OCI-LY1 (cell line): ENCODE measurements around the gene CCDC40.

Source experiments
- H2AFZ ChIP-seq: fragments of 200-600 bp; sonication (generic), shearing (Covaris generic); 2 replicates; pipeline ENCODE4 v1.6.0; 2014; ENCODE audit warnings: antibody characterized with exemption, mild to moderate bottlenecking, low read length
- H3F3A ChIP-seq: fragments of 200-600 bp; sonication (generic), shearing (Covaris generic); 2 replicates; pipeline ENCODE4 v1.6.0; 2014; ENCODE audit warnings: mild to moderate bottlenecking, antibody characterized with exemption, low read length, moderate library complexity; ENCODE audit not compliant: insufficient read depth
- H3K27ac ChIP-seq: fragments of 200-600 bp; sonication (generic); 2 replicates; pipeline ENCODE4 v1.5.1; 2014; ENCODE audit warnings: low read length, mixed run types, mild to moderate bottlenecking, low read depth; ENCODE audit not compliant: poor library complexity, severe bottlenecking
- H3K27me3 ChIP-seq: fragments of 200-600 bp; sonication (generic); 2 replicates; pipeline ENCODE4 v1.6.0; 2014; ENCODE audit warnings: antibody characterized with exemption, mild to moderate bottlenecking, low read length, moderate library complexity; ENCODE audit not compliant: insufficient read depth
- H3K36me3 ChIP-seq: fragments of 200-600 bp; sonication (generic); 2 replicates; pipeline ENCODE4 v1.6.1; 2014; ENCODE audit warnings: mild to moderate bottlenecking, antibody characterized with exemption, low read length, moderate library complexity, mixed read lengths; ENCODE audit not compliant: insufficient read depth
- H3K4me1 ChIP-seq: fragments of 200-600 bp; sonication (generic); 2 replicates; pipeline ENCODE4 v1.5.1; 2014; ENCODE audit warnings: mild to moderate bottlenecking, low read length, moderate library complexity; ENCODE audit not compliant: insufficient read depth, severe bottlenecking
- H3K4me2 ChIP-seq: fragments of 200-600 bp; sonication (generic), shearing (Covaris generic); 2 replicates; pipeline ENCODE4 v1.6.1; 2014; ENCODE audit warnings: low read length
- H3K4me3 ChIP-seq: fragments of 200-600 bp; sonication (generic); 2 replicates; pipeline ENCODE4 v1.5.1; 2014; ENCODE audit warnings: low read length, low read depth, mild to moderate bottlenecking, mixed read lengths; ENCODE audit not compliant: poor library complexity, severe bottlenecking
- H3K79me2 ChIP-seq: fragments of 200-600 bp; shearing (Covaris generic); 2 replicates; pipeline ENCODE4 v1.6.1; 2016; ENCODE audit warnings: mixed run types, low read length, mixed read lengths; ENCODE audit not compliant: insufficient read depth
- H3K9ac ChIP-seq: fragments of 200-600 bp; sonication (generic), shearing (Covaris generic); 2 replicates; pipeline ENCODE4 v1.6.1; 2014; ENCODE audit warnings: mild to moderate bottlenecking, low read length, mixed read lengths
- H3K9me2 ChIP-seq: fragments of 200-600 bp; sonication (generic), shearing (Covaris generic); 2 replicates; pipeline ENCODE4 v1.6.1; 2014; ENCODE audit warnings: low read depth, mild to moderate bottlenecking, low read length, mixed read lengths
- H3K9me3 ChIP-seq: fragments of 200-600 bp; shearing (Covaris generic); 2 replicates; pipeline ENCODE4 v1.6.1; 2014; ENCODE audit warnings: low read length, mixed read lengths
- H4K20me1 ChIP-seq: fragments of 200-600 bp; sonication (generic), shearing (Covaris generic); 2 replicates; pipeline ENCODE4 v1.6.0; 2016; ENCODE audit warnings: mild to moderate bottlenecking, low read length; ENCODE audit not compliant: insufficient read depth
- EZH2 ChIP-seq: fragments of 200-600 bp; sonication (generic), shearing (Covaris generic); IDR thresholded peaks from 2 replicates; pipeline ENCODE4 v1.8.0; 2017; ENCODE audit warnings: borderline replicate concordance, mixed run types, mild to moderate bottlenecking, antibody characterized with exemption, low read length, moderate library complexity, mixed read lengths
- TF ChIP-seq, protein P1 (sequence below): fragments of 200-600 bp; sonication (generic), shearing (Covaris generic); IDR thresholded peaks from 2 replicates; pipeline ENCODE4 v1.5.1; 2017; ENCODE audit warnings: mild to moderate bottlenecking, antibody characterized with exemption, low read length, moderate library complexity, mixed read lengths

Gene CCDC40

DNA sequence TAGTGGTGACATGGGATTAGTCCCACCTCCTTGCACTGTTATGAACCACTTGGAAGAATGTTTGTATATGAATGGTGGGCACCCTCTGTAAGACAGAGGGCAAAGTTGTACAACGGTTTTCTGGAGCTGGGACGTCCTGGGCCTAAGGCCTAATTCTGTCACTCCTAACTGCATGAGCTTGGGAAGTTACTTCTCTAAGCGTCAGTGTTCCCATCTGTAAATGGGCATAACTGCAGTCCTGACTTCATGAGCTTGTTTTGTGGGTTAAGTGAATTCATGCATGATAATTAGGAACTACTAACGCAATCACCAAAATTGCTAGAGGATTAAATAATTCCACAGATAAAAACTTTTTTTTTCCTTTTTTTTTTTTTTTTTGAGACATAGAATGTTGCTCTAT lies 2.6 kb upstream of the CCDC40 start:
- no peak overlapping the region for H2AFZ ChIP-seq
- TF ChIP-seq, protein P1, sequence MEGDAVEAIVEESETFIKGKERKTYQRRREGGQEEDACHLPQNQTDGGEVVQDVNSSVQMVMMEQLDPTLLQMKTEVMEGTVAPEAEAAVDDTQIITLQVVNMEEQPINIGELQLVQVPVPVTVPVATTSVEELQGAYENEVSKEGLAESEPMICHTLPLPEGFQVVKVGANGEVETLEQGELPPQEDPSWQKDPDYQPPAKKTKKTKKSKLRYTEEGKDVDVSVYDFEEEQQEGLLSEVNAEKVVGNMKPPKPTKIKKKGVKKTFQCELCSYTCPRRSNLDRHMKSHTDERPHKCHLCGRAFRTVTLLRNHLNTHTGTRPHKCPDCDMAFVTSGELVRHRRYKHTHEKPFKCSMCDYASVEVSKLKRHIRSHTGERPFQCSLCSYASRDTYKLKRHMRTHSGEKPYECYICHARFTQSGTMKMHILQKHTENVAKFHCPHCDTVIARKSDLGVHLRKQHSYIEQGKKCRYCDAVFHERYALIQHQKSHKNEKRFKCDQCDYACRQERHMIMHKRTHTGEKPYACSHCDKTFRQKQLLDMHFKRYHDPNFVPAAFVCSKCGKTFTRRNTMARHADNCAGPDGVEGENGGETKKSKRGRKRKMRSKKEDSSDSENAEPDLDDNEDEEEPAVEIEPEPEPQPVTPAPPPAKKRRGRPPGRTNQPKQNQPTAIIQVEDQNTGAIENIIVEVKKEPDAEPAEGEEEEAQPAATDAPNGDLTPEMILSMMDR = no peak
- no peak for TF ChIP-seq EZH2
- no peak overlapping the region for H3K9ac ChIP-seq
- H3K36me3 ChIP-seq = no peaks in the 10 kb centered on the region
- no peaks in the 10 kb centered on the region for H3K79me2 ChIP-seq
- no peak overlapping the region for H3K27ac ChIP-seq
- no peaks in the 10 kb centered on the region for H4K20me1 ChIP-seq
- peaks cover 9% of the 10 kb centered on the region for H3K4me1 ChIP-seq
- peaks cover 4% of the 10 kb centered on the region; the same call in 1 of the 2 replicates for H3K27me3 ChIP-seq
- H3F3A ChIP-seq = no peaks in the 10 kb centered on the region
- no peaks in the 10 kb centered on the region for H3K9me3 ChIP-seq
- H3K9me2 ChIP-seq = no peaks in the 10 kb centered on the region
- H3K4me2 ChIP-seq = no peak overlapping the region
- H3K4me3 ChIP-seq = no peak overlapping the region

DNA sequence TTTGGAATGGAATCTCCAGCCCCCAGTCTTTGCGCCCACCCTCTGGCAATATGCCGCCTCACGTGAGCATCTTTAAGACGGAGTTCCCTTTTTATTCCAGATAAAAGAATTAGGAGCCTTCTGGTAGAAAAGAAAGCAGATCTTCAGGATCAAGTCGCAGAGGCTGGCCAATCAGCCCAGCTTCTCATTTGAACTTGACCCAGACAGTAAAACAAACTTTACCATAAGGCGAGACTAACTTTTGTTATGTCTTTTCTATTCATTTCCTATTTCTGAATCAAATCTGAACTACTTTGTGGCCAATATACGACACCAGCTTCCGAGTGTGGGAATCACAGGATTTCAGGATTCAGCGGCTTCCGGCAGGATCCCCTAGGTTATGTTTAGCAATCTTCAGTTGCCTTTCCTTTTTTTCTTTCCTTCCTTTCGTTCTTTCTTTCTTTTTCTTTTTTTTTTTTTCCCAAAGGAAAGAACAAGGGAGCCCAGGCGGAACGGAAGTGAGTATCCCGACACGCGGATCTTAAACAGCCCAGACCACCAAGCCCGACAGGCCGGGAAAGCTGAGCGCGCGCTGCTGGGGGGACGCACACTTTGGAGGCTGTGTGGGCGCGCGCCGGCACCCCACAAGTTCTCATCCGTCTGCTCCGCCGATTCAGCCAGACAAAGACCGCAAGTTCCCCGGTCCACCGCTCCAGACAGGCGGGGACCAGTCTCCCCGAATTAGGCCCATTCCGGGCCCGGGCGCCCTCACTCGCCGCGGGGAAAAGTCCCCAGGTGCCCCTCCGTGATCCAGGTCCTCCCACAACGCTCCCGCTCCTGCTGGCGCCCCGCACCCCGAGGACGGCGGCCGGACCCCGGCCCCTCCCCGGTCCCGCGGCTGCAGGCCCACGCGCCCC lies 1.4 kb upstream of the CCDC40 start:
- peaks cover 4% of the 10 kb centered on the region; the same call in 1 of the 2 replicates for H3K27me3 ChIP-seq
- TF ChIP-seq, protein P1 = no peak
- no peak; the same call in 1 of the 2 replicates for TF ChIP-seq EZH2
- H3K9ac ChIP-seq = no peak overlapping the region
- H3K27ac ChIP-seq = no peak overlapping the region
- peak overlapping the region; percentile 63 for H3K4me2 ChIP-seq
- H4K20me1 ChIP-seq = no peaks in the 10 kb centered on the region
- peaks cover 9% of the 10 kb centered on the region for H3K4me1 ChIP-seq
- no peak overlapping the region for H2AFZ ChIP-seq
- H3K79me2 ChIP-seq = no peaks in the 10 kb centered on the region
- H3K36me3 ChIP-seq = no peaks in the 10 kb centered on the region
- peak overlapping the region; percentile 45 for H3K4me3 ChIP-seq
- no peaks in the 10 kb centered on the region for H3K9me3 ChIP-seq
- H3K9me2 ChIP-seq = no peaks in the 10 kb centered on the region
- H3F3A ChIP-seq = no peaks in the 10 kb centered on the region

DNA sequence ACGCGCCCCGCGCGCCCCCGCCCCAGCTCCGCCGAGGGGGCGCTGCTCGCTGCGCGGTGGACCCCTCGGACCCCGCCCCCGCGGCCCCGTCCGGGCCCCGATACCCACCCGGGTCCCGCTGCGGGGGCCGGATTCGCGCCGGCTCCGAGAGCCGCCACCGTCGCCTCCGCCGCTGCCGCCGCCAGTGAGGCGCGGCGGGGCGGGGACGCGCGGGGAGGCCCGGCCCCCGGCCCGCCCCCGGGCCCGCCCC lies 830 bp upstream of the CCDC40 start, which contains the start of gene TBC1D16:
TSS of gene TBC1D16 (minus strand) at position 186 of the 250 bp plus-strand sequence. CDS start 22,325 bp downstream, outside the sequence.
- peak within 1 kb of the TSS; percentile 53 for H3K4me3 ChIP-seq
- H3K27ac ChIP-seq = no peak within 1 kb of the TSS
- no peaks in the 10 kb centered on the region for H3K9me2 ChIP-seq
- H3K79me2 ChIP-seq = no peaks in the 10 kb centered on the region
- H3K27me3 ChIP-seq = peaks cover 4% of the 10 kb centered on the region; the same call in 1 of the 2 replicates
- no peaks in the 10 kb centered on the region for H3K36me3 ChIP-seq
- H3K4me1 ChIP-seq = peaks cover 9% of the 10 kb centered on the region
- peak within 1 kb of the TSS; percentile 63 for H3K4me2 ChIP-seq
- H2AFZ ChIP-seq = no peak within 1 kb of the TSS
- H4K20me1 ChIP-seq = no peaks in the 10 kb centered on the region
- H3F3A ChIP-seq = no peaks in the 10 kb centered on the region
- H3K9ac ChIP-seq = peak within 1 kb of the TSS; percentile 34; the same call in 1 of the 2 replicates
- no peaks in the 10 kb centered on the region for H3K9me3 ChIP-seq
- no peak for TF ChIP-seq EZH2
- TF ChIP-seq, protein P1 = no peak
